B cell (primary cell): ENCODE data around the gene TRIM60. TPM values are rescaled to one million over a fixed set of nuclear protein-coding genes. Genes with fewer than 3 reads are reported as not detected.

Experiments used
- ATAC-seq: fragments of 200-7000 bp; cut with Tn5 transposase; one replicate; pipeline ENCODE4 v1.10.0; 2021; ENCODE audit warnings: low read depth, mild to moderate bottlenecking, moderate number of reproducible peaks, moderate library complexity
- CTCF ChIA-PET: fragments of 350-600 bp; sonication (Branson Sonifier 250); formaldehyde crosslinking; loops from one replicate; lab custom pipeline; 2021; ENCODE audit warnings: antibody characterized with exemption, inconsistent platforms; lab: Charles Lee
- POLR2A ChIA-PET: fragments of 350-600 bp; sonication (Branson Sonifier 250); formaldehyde crosslinking; loops from one replicate; lab custom pipeline; 2021; ENCODE audit warnings: antibody characterized with exemption; lab: Charles Lee
- DNase-seq: peaks from one replicate; pipeline ENCODE4 v3.0.0; 2013
- H2AFZ ChIP-seq: 2 replicates; pipeline ENCODE4 v1.6.1; 2012; ENCODE audit warnings: mild to moderate bottlenecking, low read depth, low read length; ENCODE audit not compliant: insufficient read depth, poor library complexity, severe bottlenecking
- H3K27ac ChIP-seq, 2 donors: 1 replicate in 1 of 2; 2 replicates in 1 of 2; pipeline ENCODE4 v1.5.1; 2012 to 2013; ENCODE audit warnings: low read length in 2 of 2, mild to moderate bottlenecking in 2 of 2, moderate library complexity in 1 of 2
- H3K27me3 ChIP-seq, 4 experiments: fragments of 200-600 bp in 1 of 4; sonication (generic) in 1 of 4; replicated peaks in 1 of 4; 1 replicate in 2 of 4; 2 replicates in 2 of 4; pipeline versions ENCODE4 v1.6.1 to v1.7.0; 2013 to 2016; ENCODE audit warnings: low read length in 3 of 4, mild to moderate bottlenecking in 2 of 4, mixed read lengths in 1 of 4, moderate library complexity in 1 of 4; ENCODE audit not compliant: insufficient read depth in 4 of 4, control insufficient read depth in 3 of 4; ENCODE audit errors: control extremely low read depth in 1 of 4
- H3K36me3 ChIP-seq, 2 experiments: replicated peaks in 1 of 2; 1 replicate in 1 of 2; 2 replicates in 1 of 2; pipeline versions ENCODE4 v1.6.1 to v1.7.1; 2013; ENCODE audit warnings: low read length in 1 of 2; ENCODE audit not compliant: insufficient read depth in 2 of 2, control insufficient read depth in 1 of 2; ENCODE audit errors: control extremely low read depth in 1 of 2, extremely low read depth in 1 of 2
- H3K4me1 ChIP-seq, 2 donors: fragments of 200-600 bp in 1 of 2; sonication (generic) in 1 of 2; 1 replicate in 1 of 2; 2 replicates in 1 of 2; pipeline versions ENCODE4 v1.5.1 to v1.6.1; 2013 to 2017; ENCODE audit warnings: low read length in 2 of 2; ENCODE audit not compliant: control insufficient read depth in 2 of 2, insufficient read depth in 2 of 2
- H3K4me2 ChIP-seq: replicated peaks from 2 replicates; pipeline ENCODE3; 2012; ENCODE audit warnings: mild to moderate bottlenecking, low read depth, low read length; ENCODE audit not compliant: poor library complexity, severe bottlenecking
- H3K4me3 ChIP-seq, 5 experiments: fragments of 200-600 bp in 1 of 5; sonication (generic) in 1 of 5; 1 replicate in 3 of 5; 2 replicates in 2 of 5; pipeline versions ENCODE4 v1.5.1 to v1.7.0; 2011 to 2016; ENCODE audit warnings: low read length in 4 of 5, mild to moderate bottlenecking in 4 of 5, low read depth in 2 of 5, control low read depth in 1 of 5, moderate library complexity in 1 of 5; ENCODE audit not compliant: insufficient read depth in 1 of 5; ENCODE audit errors: control extremely low read depth in 1 of 5, extremely low read depth in 1 of 5
- H3K79me2 ChIP-seq: fragments of 200-600 bp; sonication (generic); one replicate; pipeline ENCODE4 v1.6.0; 2016; ENCODE audit warnings: low read length; ENCODE audit not compliant: control insufficient read depth, insufficient read depth
- H3K9ac ChIP-seq: fragments of 200-600 bp; sonication (generic); 2 replicates; pipeline ENCODE4 v1.6.1; 2017; ENCODE audit warnings: mild to moderate bottlenecking, low read length, moderate library complexity
- H3K9me3 ChIP-seq, 3 donors: one replicate each; pipeline versions ENCODE4 v1.6.1 to v1.7.1; 2013; ENCODE audit warnings: low read length in 2 of 3; ENCODE audit not compliant: control insufficient read depth in 2 of 3, insufficient read depth in 1 of 3; ENCODE audit errors: control extremely low read depth in 1 of 3
- H4K20me1 ChIP-seq: 2 replicates; pipeline ENCODE4 v1.6.0; 2012; ENCODE audit warnings: mild to moderate bottlenecking, low read length; ENCODE audit not compliant: insufficient read depth, control insufficient read depth, poor library complexity, severe bottlenecking
- H3K27ac Mint-ChIP-seq: one replicate; pipeline ENCODE4 v1.8.0; 2021; ENCODE audit warnings: mixed read lengths
- H3K27me3 Mint-ChIP-seq: one replicate; pipeline ENCODE4 v1.8.0; 2021; ENCODE audit warnings: mixed read lengths
- H3K4me1 Mint-ChIP-seq: one replicate; pipeline ENCODE4 v1.8.0; 2021; ENCODE audit warnings: mixed read lengths
- H3K4me3 Mint-ChIP-seq: one replicate; pipeline ENCODE4 v1.8.0; 2021; ENCODE audit warnings: mixed read lengths
- H3K9me3 Mint-ChIP-seq: one replicate; pipeline ENCODE4 v1.8.0; 2022; ENCODE audit warnings: mixed read lengths; ENCODE audit not compliant: insufficient read depth
- CTCF ChIP-seq: fragments of 200-600 bp; IDR thresholded peaks from one replicate; pipeline ENCODE4 v1.8.0; 2022; ENCODE audit warnings: antibody characterized with exemption, mild to moderate bottlenecking
- EZH2 ChIP-seq: IDR thresholded peaks from 2 replicates; pipeline ENCODE4 v1.6.1; 2012; ENCODE audit warnings: borderline replicate concordance, low read depth, mild to moderate bottlenecking, moderate library complexity, low read length; ENCODE audit not compliant: insufficient read depth, poor library complexity, severe bottlenecking
- WGBS: methylation state at CpG from one replicate; pipeline ENCODE4 v1.1.5; 2013; ENCODE audit warnings: missing lambda C conversion rate; ENCODE audit not compliant: insufficient coverage; 5-methylcytosine and 5-hydroxymethylcytosine counted together
- intact Hi-C: fragments of 100-400 bp; cut with micrococcal nuclease; formaldehyde crosslinking; loops from one replicate; pipeline ENCODE4 v1.10.0; 2022
- polyA plus RNA-seq: library from polyadenylated mRNA; depleted of rRNA; stranded (reverse); fragments of >200 nt; gene quantifications from 2 replicates; pipeline ENCODE4 v1.2.3, GENCODE V29; 2012
- total RNA-seq, 2 donors: library from RNA; stranded (reverse); fragments of 120-200 nt in 1 of 2; gene quantifications; 1 replicate in 1 of 2; 2 replicates in 1 of 2; pipeline versions ENCODE4 v1.2.3 to v1.2.4, GENCODE V29; 2013 to 2022

The TRIM60 gene
- total and polyA plus RNA-seq, 2 donors (not counting 1 experiment from before 2014, with no cell fraction given), result not detected

GRCh38 chr4:165053645-165054044, 21.8 kb downstream of the TRIM60 start, which contains the start of gene TRIM75:
TRIM75 (plus strand) TSS chr4:165053866; CDS start chr4:165059148, 5,282 bp downstream.
- no peak within 1 kb of the TSS for H3K9ac ChIP-seq
- no peak within 1 kb of the TSS for H3K4me3 ChIP-seq
- no peak for ATAC-seq
- Mint-ChIP-seq H3K4me3 (no peak within 1 kb of the TSS), H3K9me3 (no peaks in the 10 kb centered on the region), H3K27ac (no peak within 1 kb of the TSS), H3K27me3 (no peaks in the 10 kb centered on the region), H3K4me1 (no peaks in the 10 kb centered on the region)
- H4K20me1 ChIP-seq, result no peaks in the 10 kb centered on the region
- DNase-seq, result no peak
- 67% methylated on average over 6 of the region's 6 CpGs for WGBS
- no peaks in the 10 kb centered on the region for H3K36me3 ChIP-seq
- H3K9me3 ChIP-seq, result no peaks in the 10 kb centered on the region
- ChIA-PET CTCF (no interaction called here), POLR2A (no interaction called here)
- no peaks in the 10 kb centered on the region for H3K27me3 ChIP-seq
- no peak within 1 kb of the TSS for H3K4me2 ChIP-seq
- no peaks in the 10 kb centered on the region for H3K4me1 ChIP-seq
- H2AFZ ChIP-seq, result no peak within 1 kb of the TSS
- intact Hi-C loops, result no loop called here
- H3K79me2 ChIP-seq, result no peaks in the 10 kb centered on the region
- H3K27ac ChIP-seq, result no peak within 1 kb of the TSS
- no peak for TF ChIP-seq EZH2

- Mint-ChIP-seq H3K27me3 (no peaks in the 10 kb centered on the region), H3K4me1 (no peaks in the 10 kb centered on the region), H3K27ac (no peak overlapping the region), H3K9me3 (no peaks in the 10 kb centered on the region), H3K4me3 (no peak overlapping the region)
- intact Hi-C loops, result no loop called here
- no peak for ATAC-seq
- no peak overlapping the region for H3K9ac ChIP-seq
- CTCF ChIA-PET, result interaction anchor here (0.7 kb wide), 1 partner anchor 1298 kb away, joined by 3 read pairs; no protein-coding TSS in a partner anchor
- POLR2A ChIA-PET, result no interaction called here
- DNase-seq, result no peak
- no peaks in the 10 kb centered on the region for H3K9me3 ChIP-seq
- no peak for TF ChIP-seq EZH2
- TF ChIP-seq CTCF, result no peak
- H3K79me2 ChIP-seq, result no peaks in the 10 kb centered on the region
- no peaks in the 10 kb centered on the region for H3K4me1 ChIP-seq
- H3K4me3 ChIP-seq, result no peak overlapping the region
- no peaks in the 10 kb centered on the region for H3K27me3 ChIP-seq
- no peak overlapping the region for H3K4me2 ChIP-seq
- no peak overlapping the region for H2AFZ ChIP-seq
- no peak overlapping the region for H3K27ac ChIP-seq
- no peaks in the 10 kb centered on the region for H4K20me1 ChIP-seq
- WGBS, result 93% methylated on average over 8 of the region's 9 CpGs
- no peaks in the 10 kb centered on the region for H3K36me3 ChIP-seq
Measured at GRCh38 chr4:165055601-165056000, 23.8 kb downstream of the TRIM60 start.
